Activated CD4-positive, alpha-beta T cell treated with anti-CD3 and anti-CD28 coated beads, Interleukin-2, Interleukin-4, amounts not matched to agents 100 ng/mL and 50 ng/mL, durations not matched to agents 16 hours and 8 hours (primary cell): ENCODE measurements around the gene IER3.
"Not testable (repeated sequence)": the region's sequence is repeated elsewhere in the genome, so short reads cannot be mapped to it uniquely, and the experiment has no call there.

Source experiments
- DNase-seq: peaks from one replicate; pipeline ENCODE4 v3.0.0-alpha.2; 2020; ENCODE audit warnings: low spot score

Gene IER3

DNA sequence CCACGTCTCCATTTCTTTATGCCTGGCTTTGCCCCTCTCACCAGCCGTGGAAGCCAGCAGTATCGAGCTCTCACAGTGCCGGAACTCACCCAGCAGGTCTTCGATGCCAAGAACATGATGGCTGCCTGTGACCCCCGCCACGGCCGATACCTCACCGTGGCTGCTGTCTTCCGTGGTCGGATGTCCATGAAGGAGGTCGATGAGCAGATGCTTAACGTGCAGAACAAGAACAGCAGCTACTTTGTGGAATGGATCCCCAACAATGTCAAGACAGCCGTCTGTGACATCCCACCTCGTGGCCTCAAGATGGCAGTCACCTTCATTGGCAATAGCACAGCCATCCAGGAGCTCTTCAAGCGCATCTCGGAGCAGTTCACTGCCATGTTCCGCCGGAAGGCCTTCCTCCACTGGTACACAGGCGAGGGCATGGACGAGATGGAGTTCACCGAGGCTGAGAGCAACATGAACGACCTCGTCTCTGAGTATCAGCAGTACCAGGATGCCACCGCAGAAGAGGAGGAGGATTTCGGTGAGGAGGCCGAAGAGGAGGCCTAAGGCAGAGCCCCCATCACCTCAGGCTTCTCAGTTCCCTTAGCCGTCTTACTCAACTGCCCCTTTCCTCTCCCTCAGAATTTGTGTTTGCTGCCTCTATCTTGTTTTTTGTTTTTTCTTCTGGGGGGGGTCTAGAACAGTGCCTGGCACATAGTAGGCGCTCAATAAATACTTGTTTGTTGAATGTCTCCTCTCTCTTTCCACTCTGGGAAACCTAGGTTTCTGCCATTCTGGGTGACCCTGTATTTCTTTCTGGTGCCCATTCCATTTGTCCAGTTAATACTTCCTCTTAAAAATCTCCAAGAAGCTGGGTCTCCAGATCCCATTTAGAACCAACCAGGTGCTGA lies 20.3 kb downstream of the IER3 start:
- not testable (repeated sequence) for DNase-seq

DNA sequence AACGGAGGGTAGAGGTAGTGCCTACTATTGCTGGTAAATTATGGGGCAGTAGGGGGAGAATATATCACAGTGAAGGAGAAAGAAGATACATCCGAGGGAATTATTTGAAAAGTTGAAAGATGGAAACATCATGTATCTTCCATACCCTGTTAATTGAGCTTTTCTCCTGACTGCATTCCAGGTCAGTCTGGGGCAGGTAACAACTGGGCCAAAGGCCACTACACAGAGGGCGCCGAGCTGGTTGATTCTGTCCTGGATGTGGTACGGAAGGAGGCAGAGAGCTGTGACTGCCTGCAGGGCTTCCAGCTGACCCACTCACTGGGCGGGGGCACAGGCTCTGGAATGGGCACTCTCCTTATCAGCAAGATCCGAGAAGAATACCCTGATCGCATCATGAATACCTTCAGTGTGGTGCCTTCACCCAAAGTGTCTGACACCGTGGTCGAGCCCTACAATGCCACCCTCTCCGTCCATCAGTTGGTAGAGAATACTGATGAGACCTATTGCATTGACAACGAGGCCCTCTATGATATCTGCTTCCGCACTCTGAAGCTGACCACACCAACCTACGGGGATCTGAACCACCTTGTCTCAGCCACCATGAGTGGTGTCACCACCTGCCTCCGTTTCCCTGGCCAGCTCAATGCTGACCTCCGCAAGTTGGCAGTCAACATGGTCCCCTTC lies 21.0 kb downstream of the IER3 start:
- not testable (repeated sequence) for DNase-seq

DNA sequence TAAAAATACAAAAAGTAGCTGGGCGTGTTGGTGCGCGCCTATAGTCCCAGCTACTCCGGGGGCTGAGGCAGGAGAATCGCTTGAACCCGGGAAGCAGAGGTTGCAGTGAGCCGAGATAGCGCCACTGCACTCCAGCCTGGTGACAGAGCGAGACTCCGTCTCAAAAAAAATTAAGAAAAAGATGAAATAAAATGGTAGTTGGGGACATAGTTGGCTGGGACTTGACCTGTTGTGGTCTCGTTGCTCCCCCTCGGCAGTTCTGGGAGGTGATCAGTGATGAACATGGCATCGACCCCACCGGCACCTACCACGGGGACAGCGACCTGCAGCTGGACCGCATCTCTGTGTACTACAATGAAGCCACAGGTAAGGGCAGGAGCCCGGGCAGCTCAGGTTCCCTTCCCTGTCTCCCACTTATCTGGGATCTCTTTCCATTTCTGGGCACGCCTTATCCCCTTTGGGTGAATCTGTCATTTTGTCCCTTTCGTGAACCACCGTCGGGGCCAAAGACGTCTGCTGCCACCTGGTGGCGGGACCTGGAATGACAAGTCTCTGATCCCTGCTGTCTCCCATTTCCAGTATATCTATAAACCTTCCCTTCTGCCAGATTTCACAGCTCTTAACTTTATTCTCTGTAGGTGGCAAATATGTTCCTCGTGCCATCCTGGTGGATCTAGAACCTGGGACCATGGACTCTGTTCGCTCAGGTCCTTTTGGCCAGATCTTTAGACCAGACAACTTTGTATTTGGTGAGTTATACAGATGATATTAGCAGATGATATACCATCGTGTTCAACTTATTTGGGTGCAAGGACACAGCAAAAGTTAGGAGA lies 21.9 kb downstream of the IER3 start:
- peak; percentile 83 for DNase-seq

DNA sequence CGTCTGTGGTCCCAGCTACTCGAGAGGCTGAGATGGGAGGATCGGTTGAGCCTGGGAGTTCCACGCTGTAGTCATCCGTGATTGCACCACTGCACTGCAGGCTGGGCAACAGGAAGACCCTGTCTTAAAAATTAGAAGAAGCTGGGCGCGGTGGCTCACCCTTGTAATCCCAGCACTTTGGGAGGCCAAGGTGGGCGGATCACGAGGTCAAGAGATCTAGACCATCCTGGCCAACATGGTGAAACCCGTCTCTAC lies 22.4 kb downstream of the IER3 start:
- not testable (repeated sequence) for DNase-seq

DNA sequence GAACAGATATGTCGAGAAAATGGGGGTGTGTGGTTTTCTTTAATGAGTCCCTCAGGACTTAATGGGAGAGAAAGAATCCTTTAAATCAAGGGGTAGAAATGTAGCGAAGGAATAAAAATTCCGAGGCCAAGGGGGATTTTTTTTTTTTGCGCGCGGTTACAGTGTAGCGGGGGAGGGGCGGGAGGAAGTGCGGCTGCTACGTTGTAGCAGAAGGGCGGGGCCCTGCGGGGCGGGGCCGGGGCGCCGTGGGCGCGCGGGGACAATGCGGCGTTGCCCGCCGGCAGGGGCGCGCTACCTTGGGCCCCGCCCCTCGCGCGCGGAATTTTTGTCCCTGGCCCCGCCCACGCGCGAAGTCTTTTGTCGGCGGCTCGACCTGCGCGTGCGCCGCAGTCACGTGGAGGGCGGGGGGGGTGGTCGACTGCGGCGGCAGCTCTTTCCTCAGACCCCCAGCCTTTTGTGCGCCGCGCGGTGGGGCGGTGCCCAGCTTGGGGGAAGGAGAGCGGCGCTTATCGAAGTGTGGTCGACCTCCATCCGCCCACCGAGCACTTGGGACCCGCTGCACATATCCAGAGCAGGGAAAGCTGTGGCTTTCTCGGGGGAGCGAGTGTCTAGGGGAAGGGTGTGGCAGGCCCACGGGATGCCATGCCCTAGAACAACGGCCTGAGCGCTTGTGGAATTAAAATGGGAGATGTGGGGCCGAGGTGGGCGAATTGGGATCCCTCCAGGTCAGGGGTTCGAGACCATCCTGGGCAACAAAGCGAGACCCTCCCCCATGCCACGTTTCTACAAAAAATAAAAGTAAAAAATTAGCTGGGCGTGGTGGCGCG lies 22.9 kb downstream of the IER3 start:
- peak; percentile 94 for DNase-seq

DNA sequence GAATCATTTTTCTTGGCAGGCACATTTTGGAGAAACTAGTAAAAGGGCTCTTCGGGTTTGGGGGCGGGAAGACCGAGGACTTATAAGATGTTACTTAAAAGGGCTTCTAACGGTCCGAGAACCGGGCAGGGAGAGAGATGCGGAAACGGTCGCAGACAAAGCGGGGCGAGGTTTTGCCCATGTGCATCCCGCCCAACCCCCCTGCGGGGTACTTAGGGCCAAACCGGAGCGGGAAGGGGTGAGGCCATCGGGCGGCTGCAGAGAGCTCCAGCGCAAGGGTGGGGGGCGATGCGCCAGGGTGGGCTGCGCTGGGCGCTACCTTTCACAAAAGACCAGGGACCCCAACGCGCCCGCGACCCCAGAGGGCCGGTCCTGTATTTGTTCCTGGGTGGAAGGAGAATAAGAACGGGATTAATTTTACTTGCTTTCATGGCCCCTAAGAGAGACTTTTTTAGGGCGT lies 23.6 kb downstream of the IER3 start:
- DNase-seq, result peak; percentile 68

DNA sequence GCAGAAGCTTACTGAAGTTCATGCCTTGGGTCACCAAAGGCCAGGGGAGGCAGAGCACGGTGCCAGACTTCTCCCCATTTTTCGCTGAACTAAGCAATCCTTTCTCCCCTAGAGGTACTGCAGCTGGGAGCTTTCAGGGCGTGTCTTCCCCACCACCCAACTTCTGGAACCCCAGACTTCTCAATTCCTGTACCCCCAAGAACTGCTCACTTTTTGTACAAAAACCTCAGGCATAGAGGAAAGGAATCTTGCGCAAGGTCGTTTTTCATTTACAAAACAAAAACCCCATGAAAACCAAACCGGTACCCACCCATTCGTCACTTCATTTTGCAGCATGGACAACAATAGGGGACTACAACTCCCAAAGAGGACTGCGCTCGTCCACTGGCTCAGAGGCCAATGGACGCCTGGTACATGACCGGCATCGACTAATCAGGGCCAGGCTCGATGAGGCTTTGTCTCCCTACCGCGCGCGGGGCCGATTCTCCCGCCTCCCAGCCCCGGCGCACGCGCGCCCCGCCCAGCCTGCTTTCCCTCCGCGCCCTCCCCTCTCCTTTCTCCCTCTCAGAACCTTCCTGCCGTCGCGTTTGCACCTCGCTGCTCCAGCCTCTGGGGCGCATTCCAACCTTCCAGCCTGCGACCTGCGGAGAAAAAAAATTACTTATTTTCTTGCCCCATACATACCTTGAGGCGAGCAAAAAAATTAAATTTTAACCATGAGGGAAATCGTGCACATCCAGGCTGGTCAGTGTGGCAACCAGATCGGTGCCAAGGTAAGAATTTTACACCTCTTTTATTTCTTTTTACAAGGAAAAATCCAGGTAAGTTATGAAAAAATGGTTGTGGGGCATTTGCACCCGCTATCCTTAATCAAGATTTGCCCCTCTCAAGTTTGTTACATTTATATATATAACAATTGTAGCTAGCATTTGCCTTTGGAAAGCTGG lies 24.3 kb downstream of the IER3 start, which contains the start of gene TUBB:
Gene TUBB, plus strand, starts transcription at position 562 of the 947 bp plus-strand sequence. Its CDS starts 155 bp downstream, at position 717.
- DNase-seq, result peak; percentile 98

DNA sequence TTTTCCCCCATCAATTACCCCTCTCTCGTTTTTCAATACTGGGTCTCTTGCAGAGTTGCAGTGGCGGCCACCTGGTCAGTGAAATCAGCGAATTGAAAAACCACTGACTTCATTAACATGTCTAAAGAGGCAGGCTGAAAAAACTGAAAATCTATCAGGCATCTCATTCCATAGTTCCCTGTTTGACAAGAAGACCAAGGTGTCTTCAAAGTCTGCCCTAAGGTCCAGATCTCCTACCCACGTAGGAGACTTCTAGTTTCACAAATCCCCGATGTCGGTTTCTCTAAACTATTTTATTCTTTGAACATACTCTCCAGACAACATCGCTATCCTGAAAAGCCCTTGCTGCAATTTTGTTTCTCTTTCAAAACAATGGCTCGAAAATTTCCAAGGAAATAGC lies 25.0 kb downstream of the IER3 start:
- DNase-seq, result no peak

DNA sequence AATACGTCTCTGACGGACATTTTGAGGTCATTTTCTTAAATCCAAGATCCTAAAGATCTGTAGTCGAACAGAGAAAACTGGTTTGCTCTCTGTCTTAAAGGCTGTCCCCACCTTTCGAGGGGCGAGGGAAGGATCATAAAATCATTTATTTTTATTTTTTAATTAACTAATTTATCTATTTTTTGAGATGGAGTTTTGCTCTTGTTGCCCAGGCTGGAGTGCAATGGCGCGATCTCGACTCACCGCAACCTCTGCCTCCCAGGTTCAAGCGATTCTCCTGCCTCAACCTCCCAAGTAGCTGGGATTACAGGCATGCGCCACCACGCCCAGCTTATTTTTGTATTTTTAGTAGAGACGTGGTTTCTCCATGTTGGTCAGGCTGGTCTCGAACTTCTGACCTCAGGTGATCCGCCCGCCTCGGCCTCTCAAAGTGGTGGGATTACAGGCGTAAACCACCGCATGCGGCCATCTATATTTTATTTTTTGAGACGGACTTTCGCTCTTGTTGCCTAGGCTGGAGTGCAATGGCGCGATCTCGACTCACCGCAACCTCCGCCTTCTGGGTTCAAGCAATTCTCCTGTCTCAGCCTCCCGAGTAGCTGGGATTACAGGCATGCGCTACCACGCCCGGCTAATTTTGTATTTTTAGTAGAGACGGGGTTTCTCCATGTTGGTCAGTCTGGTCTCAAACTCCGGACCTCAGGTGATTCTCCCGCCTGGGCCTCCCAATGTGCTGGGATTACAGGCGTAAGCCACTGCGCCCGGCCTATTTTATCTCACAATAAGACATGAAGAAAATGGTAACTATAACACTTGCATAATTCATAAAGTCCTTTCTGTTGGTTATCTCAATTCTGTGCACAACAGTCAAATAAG lies 26.3 kb downstream of the IER3 start:
- DNase-seq, result not testable (repeated sequence)

DNA sequence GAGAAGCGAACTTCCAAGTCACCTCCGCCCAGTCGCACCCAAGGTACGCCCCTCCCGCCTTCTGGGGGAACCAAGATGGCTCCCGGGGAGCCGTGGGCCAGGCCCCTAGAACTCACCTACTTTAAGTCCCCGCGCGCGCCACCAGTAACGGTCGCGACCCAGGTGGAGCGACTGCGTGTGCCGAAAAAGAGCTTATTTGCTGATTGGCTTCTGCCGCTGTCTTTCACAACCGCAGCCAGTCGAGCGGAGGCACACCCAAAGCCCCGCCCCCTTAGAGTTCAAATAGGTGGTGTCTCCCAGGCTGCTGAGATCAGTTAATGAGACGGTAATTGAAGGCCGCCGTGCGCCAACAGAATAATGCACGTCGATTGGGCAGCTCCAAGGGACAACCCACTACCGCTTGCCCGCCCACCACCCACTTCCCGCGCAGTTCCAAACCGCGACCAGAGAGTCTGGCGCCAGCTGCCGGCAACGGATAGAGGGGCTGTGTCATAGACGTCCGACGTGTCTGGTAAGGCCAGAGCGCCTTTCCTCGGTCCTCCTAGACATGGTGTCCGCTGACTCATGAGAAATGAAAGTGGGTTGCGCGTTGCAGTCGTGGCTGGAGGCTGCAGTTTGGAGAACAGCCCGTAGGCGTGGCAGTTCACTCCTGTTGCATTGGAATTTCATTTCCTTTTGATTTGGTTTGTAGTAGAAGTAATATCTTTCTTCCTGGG lies 27.1 kb downstream of the IER3 start, which contains the start of gene MDC1:
Gene MDC1, minus strand, starts transcription at position 153 of the 716 bp plus-strand sequence. CDS start 2,106 bp downstream, outside the sequence.
- DNase-seq, result peak; percentile 100

DNA sequence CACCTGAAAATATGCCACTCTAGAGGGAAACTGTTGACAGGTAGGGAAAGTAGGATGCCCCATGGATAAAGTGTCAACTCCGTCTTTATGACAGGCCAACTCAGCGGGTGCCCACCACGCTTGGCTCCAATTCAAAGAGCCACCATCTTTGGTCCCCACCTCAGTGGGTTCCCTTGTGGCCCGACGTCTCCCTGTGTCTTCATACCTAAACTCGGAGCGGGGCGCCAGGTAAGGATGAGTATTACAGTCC lies 27.5 kb downstream of the IER3 start:
- DNase-seq, result no peak

DNA sequence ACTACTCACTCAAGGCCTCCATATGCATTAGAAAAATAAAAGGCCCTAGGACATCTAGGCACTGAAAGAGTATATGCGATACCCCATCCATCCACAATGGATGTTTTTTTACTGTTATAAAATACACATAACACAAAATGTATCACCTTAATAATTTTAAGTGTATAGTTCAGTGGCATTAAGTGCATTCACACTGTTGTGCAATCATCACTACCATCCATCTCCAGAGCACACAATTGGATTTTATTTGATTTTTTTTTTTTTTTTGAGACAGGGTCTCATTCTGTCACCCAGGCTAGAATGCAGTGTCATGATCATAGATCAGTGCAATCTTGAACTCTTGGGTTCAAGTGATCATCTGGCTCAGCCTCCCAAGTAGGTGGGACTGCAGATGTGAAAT lies 30.1 kb downstream of the IER3 start:
- DNase-seq, result no peak

DNA sequence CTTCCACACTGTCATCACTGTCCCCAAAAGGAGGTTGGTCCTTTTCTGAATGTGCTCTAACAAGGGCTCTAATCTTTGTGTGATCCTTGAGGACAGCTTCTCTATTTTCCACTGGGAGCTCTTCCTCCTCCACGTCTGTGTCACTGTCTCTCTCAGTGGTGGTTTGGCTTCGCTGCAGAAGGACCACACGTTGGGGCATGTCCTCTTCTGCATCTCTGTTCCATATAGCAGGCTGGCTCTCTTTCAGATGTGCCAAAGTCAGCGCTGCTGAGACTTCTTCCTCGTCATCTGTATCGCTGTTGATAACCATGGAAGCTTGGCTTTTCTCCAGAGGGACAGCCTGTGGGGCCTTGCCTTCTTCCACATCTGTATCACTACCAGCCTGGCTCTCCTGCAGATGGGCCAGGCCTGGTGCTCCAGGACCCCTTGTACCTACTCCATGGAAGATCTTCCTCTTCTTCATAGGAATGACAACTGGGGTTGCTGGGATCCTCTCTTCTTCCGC lies 31.9 kb downstream of the IER3 start:
- DNase-seq, result no peak

DNA sequence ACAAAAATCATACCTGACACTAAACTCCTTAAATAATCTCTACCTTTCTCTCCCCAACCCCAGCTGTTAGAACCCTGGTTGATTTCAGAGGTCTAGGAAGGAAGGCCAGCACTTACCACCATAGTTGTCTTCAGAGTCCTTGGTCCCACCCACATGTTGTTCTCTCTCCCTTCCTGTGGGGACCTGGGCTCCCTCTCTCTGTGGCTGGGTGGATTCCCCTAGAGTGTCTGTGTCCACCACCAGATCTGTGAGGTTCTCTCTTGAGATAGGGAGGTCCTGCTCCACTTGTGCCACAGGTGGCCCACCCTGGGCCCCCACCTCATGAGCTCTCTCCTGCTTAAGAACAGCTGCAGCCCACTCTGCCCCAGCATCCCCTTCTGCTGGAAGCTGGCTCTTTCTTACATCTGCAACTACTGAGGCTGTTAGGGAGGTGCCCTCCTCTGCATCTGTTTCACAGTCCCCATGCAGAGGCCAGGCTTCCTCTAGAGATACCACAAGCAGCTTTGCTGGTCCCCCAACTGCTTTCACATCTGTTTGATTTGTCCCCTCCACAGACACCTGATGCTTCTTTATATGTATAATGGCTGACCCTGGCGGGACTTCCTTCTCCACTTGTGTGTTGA lies 32.5 kb downstream of the IER3 start:
- DNase-seq, result no peak

DNA sequence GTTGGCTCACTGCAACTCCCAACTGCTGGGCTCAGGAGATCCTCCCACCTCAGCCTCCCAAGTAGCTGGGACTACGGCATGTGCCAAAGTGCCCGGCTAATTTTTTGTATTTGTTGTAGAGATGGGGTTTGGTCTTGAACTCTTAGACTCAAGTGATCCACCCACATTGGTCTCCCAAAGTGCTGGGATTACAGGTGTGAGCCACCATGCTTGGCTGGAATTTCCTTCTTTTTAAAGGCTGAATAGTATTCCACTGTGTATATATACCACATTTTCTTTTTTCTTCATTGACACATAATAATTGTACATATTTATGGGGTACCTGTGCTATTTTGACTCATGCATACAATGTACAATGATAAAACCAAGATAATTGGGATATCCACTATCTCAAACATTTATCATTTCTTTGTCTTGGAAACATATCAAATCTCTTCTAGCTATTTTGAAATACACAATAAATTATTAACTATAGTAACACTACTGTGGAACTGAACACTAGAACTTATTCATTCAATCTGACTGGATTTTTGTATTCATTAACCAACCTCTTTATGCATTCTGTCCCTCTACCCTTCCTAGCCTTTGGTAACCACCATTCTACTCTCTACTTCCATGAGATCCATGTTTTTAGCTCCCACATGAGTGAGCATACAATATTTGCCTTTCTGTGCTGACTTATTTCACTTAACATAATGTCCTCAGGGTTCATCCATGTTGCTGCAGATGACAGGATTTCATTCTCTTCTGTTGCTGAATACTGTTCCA lies 35.1 kb downstream of the IER3 start:
- DNase-seq, result no peak

DNA sequence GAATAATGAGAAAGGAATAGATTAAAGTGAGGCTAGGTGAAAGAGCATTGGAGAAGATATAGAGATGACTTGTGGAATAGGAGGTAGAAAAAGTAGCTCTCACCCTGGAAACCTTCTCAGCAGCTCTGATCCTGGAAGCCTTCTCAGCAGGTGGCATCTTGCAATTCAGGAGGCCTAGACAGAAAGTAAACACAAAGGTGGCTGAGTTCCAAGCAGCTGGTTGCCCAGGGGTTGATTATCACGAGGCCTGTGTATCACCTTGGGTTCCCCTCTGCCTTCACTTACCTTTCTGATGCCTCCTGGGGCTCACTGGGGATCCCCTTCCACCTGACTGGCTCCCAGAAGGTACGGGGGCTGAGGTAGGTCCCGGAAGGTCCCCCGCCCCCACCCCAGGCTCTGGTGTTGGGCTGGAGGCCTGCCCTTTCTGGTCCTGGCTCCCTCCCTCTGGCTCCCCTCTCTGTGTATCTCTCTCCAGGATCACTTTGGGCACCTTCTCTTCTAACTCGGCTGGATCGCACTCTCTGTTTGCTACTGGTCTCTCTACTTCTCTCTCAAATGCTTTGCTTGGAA lies 37.0 kb downstream of the IER3 start:
- no peak for DNase-seq

DNA sequence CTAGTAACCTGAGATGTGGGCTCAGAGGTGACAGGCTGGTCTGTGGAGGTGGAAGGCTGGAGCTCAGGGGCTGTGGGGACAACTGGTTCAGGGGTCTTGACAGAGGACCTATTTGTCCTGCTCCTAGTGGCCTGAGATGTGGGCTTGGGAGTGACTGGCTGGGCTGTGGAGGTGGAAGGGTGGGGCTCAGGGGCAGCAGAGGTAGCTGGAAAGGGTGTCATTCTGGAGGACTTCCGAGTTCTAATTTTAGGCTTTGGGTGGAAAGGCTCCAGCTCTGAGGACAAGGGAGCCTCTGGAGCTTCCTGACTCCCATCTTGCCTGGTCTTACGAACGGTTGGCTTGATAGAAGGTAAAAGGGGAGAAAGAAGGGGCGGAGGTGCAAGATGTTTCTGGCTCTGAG lies 38.7 kb downstream of the IER3 start:
- no peak for DNase-seq
